Activated naive CD4-positive, alpha-beta T cell treated with anti-CD3 and anti-CD28 coated beads, Interleukin-2, amount 50 U/mL, for 24 hours (primary cell): ENCODE measurements around the gene GNAQ.
A peak's percentile ranks its signal among the peaks of the same experiment; 100 is the strongest.

ENCODE experiments used
- H3K27ac Mint-ChIP-seq: one replicate; pipeline ENCODE4 v1.8.0; 2021; ENCODE audit warnings: mild to moderate bottlenecking, mixed read lengths
- H3K27me3 Mint-ChIP-seq: one replicate; pipeline ENCODE4 v1.8.0; 2021; ENCODE audit warnings: mixed read lengths
- H3K36me3 Mint-ChIP-seq: one replicate; pipeline ENCODE4 v1.8.0; 2021; ENCODE audit warnings: mixed read lengths
- H3K4me1 Mint-ChIP-seq: one replicate; pipeline ENCODE4 v1.8.0; 2021; ENCODE audit warnings: mixed read lengths
- H3K4me3 Mint-ChIP-seq: one replicate; pipeline ENCODE4 v1.8.0; 2021; ENCODE audit warnings: mild to moderate bottlenecking, mixed read lengths
- H3K9me3 Mint-ChIP-seq: one replicate; pipeline ENCODE4 v1.8.0; 2021; ENCODE audit warnings: mixed read lengths

The GNAQ gene

DNA sequence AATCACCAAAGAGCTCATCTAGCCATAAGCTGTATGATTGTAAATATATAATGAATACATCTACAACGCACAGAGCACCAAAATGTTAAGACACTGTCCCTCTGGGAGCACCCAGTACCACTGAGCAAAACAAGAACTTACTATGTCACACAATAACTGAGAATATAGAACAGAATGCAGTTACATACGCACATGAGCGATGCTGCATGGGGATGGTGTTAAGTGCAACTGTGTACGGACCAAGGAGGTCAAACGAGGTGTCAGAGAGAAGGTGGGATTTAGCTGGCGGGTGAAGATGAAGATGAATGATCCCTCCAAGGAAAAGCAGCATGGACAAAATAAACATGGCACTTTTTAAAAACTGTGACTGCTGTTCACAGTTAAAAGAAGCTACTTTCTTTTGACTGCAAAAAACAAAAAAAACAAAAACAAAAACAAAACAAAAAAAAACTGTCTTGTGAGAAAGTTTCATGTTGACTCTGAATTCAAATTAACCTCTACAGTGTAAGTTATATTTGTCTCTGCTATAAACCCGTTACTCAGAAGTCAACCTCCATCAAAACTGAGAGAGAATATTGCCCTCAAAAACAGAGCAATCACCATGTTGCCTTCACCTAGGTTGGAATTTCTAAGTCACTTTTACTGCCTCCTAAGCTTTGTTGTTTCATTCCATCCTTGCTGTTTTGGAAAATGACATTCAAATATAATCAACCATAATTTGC, 213.9 kb downstream of the GNAQ start:
- Mint-ChIP-seq H3K4me3 (no peak overlapping the region), H3K27ac (no peak overlapping the region), H3K27me3 (no peaks in the 10 kb centered on the region), H3K36me3 (peaks cover 11% of the 10 kb centered on the region), H3K9me3 (no peaks in the 10 kb centered on the region), H3K4me1 (peaks cover 6% of the 10 kb centered on the region)

DNA sequence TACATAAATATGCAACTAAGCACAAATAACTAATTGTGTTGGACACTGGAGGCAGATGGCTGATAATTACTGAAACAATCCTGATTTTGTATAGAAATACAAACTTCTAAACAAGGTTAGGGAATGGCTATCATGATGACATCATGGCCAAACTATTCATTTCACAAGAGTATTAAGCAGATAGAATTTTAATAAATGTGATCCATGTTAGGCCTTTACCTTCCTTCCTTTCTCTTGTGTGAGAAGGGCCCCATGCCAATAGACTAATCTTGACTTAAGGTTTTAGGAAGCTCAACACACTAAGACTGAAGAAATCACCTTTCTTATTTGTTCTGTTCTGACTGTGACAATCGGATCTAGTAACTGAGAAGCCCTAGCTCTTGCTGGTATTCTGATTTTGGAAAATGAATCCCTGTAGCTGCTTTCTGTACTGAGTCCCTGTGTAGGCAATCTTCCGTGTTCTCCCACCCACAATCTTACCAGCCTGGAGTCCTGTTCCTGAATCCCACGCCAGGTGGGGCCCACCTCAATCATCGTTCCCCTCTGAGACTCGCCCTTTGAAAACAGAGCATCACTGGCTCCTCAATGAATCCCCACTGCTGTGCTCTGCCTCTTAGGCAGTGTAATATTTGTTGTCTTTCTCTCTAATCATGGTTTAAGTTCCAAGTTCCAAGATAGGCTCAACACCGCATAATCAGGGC, 214.8 kb downstream of the GNAQ start:
- Mint-ChIP-seq H3K27ac (no peak overlapping the region), H3K27me3 (no peaks in the 10 kb centered on the region), H3K36me3 (peaks cover 12% of the 10 kb centered on the region), H3K9me3 (no peaks in the 10 kb centered on the region), H3K4me3 (no peak overlapping the region), H3K4me1 (peaks cover 6% of the 10 kb centered on the region)

DNA sequence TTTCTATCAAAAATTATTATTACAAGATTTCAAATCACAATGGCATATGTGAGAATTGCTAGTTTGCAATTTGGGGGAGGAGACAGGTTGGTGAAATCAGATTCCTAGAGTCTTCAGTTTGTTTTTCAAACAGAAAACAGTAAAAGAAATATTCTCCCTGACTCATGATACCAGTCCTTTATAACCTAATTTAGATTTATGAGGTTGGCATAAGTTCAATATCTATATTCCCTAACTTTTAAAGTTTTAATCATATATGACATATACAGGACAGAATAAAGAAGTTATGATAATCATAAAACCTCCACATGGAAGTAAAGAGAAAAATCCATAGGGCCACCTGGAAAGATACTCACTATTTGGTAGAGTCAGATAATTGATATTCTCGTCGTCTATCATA, 216.4 kb downstream of the GNAQ start:
- Mint-ChIP-seq H3K9me3 (no peaks in the 10 kb centered on the region), H3K27me3 (no peaks in the 10 kb centered on the region), H3K27ac (no peak overlapping the region), H3K36me3 (peaks cover 15% of the 10 kb centered on the region), H3K4me1 (peaks cover 6% of the 10 kb centered on the region), H3K4me3 (no peak overlapping the region)

DNA sequence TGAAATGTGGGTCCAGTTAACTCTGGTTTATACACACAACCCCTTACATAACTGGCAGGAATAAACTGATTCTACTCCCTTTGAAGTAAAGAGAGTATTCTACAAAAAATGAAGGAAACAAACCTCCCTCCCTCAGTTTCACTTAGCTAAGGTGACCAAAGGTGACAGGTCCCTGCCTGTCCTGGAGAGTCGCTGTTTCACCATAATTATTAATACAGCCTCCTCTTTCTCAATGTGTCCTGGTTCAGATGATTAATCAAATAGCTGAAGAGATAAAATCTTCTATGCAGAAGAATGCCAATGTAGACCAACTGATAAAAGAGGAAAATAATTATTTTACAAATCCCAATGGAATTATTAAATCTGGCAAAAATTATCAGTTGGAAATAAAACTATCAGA, 219.8 kb downstream of the GNAQ start:
- H3K27me3 Mint-ChIP-seq: no peaks in the 10 kb centered on the region
- H3K4me3 Mint-ChIP-seq: no peak overlapping the region
- H3K27ac Mint-ChIP-seq: no peak overlapping the region
- H3K9me3 Mint-ChIP-seq: no peaks in the 10 kb centered on the region
- peaks cover 26% of the 10 kb centered on the region for H3K36me3 Mint-ChIP-seq
- peaks cover 33% of the 10 kb centered on the region for H3K4me1 Mint-ChIP-seq

DNA sequence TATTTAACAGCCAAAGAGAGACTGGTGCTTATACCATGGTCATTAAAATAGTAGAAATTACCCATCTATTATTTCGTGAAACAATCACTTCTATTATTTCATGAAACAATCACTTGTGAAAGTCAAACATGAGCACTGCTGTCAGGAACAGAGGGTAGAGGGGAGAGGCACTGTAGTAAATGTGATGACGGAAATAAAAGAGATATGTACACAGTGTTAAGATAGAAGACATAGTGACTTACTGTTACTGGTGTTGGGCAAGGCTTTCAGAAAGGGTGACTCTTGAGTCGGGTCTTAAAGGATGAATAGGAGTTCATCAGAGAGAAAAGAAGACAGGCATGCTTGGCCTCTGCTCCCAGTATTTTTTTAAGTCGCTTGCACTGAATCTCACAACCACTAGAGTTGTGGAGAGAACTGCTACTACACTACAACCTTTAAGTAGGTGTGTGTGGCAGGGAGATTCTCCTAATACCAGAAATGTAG, 220.9 kb downstream of the GNAQ start:
- Mint-ChIP-seq H3K4me3 (no peak overlapping the region), H3K9me3 (no peaks in the 10 kb centered on the region), H3K36me3 (peaks cover 28% of the 10 kb centered on the region), H3K27me3 (no peaks in the 10 kb centered on the region), H3K27ac (no peak overlapping the region), H3K4me1 (peaks cover 33% of the 10 kb centered on the region)

DNA sequence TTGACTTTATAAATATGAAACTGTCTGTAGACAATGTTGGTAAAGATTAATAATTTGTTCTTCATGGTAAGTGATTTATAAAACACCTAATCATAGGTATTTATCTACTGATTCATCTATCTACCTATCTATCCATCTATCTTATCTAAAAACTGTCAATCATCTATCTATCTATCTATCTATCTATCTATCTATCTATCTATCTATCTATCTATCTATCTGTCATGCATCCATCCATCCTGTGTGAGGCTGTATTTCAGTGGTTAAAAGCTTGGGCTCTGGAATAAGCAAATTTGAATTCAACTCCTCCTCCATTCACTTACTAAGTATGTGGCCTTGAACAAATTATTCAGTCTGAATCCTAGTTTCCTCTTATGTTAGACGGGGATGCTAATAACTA, 221.6 kb downstream of the GNAQ start:
- Mint-ChIP-seq H3K27me3 (no peaks in the 10 kb centered on the region), H3K4me1 (peaks cover 33% of the 10 kb centered on the region), H3K36me3 (peaks cover 25% of the 10 kb centered on the region), H3K27ac (peak overlapping the region; percentile 5), H3K9me3 (no peaks in the 10 kb centered on the region), H3K4me3 (no peak overlapping the region)

DNA sequence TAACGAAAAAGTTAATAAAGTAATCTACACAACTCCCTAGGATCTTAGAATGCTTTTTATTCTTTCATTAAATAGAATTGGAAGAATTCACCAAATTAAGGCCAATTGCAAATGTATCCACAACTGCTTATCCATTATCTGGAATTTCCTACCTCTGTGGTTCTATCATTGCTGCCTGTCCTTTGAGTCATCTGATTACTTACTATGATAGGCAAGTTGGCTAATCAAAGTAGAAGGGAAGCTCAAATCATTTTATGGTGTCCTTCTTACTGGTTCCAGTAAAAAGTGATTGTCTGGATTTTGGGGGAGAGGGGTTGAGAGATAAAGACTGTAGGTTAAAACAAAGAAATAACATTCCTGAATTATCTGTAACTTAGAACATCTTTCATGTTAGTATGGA, 222.1 kb downstream of the GNAQ start:
- Mint-ChIP-seq H3K27ac (no peak overlapping the region), H3K9me3 (no peaks in the 10 kb centered on the region), H3K36me3 (peaks cover 28% of the 10 kb centered on the region), H3K4me1 (peaks cover 35% of the 10 kb centered on the region), H3K27me3 (no peaks in the 10 kb centered on the region), H3K4me3 (no peak overlapping the region)

DNA sequence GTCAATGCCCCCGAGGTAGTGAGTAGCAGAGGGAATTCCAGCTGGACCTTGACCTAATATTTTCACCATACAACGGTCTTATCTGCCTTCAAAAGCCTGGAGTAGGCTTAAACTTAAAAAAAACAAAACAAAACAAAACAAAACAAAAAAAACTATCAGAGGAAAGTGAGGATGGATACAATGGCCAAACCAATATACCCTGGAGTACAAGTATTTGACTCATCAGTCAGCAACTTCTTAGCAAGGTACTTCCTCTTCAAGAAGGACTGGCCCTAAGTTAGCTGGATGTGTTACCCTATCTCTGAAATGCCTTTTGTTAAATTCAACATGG, 222.9 kb downstream of the GNAQ start:
- Mint-ChIP-seq H3K27ac (peak overlapping the region; percentile 48), H3K36me3 (peaks cover 26% of the 10 kb centered on the region), H3K27me3 (no peaks in the 10 kb centered on the region), H3K9me3 (no peaks in the 10 kb centered on the region), H3K4me1 (peaks cover 36% of the 10 kb centered on the region), H3K4me3 (no peak overlapping the region)

DNA sequence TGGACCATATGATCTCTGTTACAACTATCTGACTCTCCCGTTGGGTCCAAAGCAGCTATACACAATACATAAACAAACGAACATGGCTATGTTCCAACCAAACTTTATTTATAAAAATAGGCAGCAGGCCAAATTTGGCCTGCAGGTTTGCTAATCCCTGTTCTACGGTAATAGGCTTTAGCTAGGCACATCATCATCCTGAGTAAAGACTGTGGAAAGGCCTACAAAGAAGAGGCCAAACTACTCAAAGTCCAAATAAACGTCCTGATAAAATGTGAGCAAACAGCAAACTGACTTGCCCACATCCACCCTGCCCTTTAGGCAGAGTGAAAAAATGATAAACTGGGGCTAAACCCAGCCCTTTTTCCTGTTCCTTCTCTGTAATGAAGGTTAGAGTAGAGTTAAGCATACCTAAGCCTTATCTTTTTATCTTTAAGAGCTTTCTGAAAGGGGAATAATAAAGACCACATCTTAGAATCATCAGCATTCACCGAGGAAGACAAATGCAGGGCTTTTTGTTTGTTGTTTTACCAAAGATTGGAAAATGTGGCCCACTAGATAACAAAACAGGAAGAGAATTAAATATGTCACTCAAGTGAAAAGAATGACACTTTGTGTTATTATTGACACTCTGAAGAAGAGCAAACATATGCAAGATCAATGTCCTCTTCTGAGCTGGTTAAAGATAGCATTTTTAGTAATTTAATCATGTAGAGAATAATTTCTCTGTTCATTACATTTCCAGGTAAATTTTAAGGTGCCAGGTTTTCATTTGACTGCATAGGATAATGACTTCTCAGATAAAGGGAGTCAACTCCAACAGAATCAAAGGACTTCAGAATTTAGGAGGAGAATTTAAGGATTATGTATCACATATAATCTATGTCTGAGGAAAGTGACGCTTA, 223.5 kb downstream of the GNAQ start:
- Mint-ChIP-seq H3K4me1 (peaks cover 36% of the 10 kb centered on the region), H3K9me3 (no peaks in the 10 kb centered on the region), H3K4me3 (no peak overlapping the region), H3K36me3 (peaks cover 28% of the 10 kb centered on the region), H3K27ac (peak overlapping the region; percentile 48), H3K27me3 (no peaks in the 10 kb centered on the region)

DNA sequence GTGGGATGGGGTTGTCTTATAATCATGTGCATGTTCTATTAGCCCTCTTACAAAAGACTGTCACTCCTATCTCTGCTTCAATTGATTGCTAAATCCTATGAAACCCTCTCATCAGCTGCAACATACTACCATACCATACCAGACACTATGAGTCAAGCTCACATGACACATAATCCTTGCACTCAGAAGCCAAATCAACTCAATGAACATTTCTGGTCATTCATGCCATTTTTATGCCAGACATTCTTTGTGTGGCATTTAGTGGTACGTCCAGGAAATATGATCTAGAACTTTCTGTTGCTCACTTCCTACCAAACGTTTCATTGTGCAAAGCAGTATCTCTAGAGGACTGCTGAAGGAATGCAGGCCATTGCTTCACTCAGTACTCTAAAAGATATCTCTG, 224.3 kb downstream of the GNAQ start:
- Mint-ChIP-seq H3K9me3 (no peaks in the 10 kb centered on the region), H3K27me3 (no peaks in the 10 kb centered on the region), H3K36me3 (peaks cover 31% of the 10 kb centered on the region), H3K4me1 (peaks cover 36% of the 10 kb centered on the region), H3K4me3 (no peak overlapping the region), H3K27ac (no peak overlapping the region)

DNA sequence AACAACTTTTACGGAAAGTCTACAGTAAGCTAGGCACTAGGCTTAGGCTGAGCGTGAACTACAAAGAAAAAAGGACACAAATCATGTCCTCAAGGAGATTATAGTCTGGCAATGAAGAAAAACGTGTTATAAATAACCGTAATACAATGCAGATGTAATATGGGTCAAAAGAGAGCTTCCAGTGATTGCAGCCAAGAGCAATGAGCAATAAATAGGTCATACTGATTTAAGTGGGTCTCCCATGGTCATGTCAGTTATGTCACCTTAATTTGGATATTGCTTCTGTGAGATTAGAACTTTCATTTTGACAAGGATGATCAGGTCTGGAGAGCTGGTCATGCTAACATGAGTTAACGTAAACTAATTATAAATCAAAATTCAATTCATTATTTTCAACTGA, 224.9 kb downstream of the GNAQ start:
- Mint-ChIP-seq H3K4me3 (no peak overlapping the region), H3K9me3 (no peaks in the 10 kb centered on the region), H3K27me3 (no peaks in the 10 kb centered on the region), H3K36me3 (peaks cover 29% of the 10 kb centered on the region), H3K27ac (no peak overlapping the region), H3K4me1 (peaks cover 36% of the 10 kb centered on the region)

DNA sequence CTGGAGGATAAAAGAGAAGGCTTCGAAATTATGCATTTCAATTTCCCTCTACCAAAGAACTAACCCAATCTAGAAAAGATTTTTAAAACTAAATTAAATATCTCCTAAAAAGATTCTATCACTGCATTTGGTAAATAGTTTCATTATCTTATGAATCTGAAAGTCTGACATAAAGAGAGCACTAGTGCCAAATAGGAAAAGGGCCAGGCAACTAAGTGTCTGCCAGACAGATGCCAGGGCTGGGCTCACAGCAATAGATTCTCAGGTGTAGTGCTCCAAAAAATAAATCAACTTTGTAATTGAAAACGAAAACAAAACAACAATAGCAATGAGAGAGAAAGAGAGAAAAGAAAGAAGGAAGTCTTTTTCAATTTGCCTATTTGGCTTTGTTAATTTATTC, 225.8 kb downstream of the GNAQ start:
- Mint-ChIP-seq H3K4me3 (no peak overlapping the region), H3K27me3 (no peaks in the 10 kb centered on the region), H3K27ac (no peak overlapping the region), H3K36me3 (peaks cover 32% of the 10 kb centered on the region), H3K4me1 (peaks cover 36% of the 10 kb centered on the region), H3K9me3 (no peaks in the 10 kb centered on the region)

DNA sequence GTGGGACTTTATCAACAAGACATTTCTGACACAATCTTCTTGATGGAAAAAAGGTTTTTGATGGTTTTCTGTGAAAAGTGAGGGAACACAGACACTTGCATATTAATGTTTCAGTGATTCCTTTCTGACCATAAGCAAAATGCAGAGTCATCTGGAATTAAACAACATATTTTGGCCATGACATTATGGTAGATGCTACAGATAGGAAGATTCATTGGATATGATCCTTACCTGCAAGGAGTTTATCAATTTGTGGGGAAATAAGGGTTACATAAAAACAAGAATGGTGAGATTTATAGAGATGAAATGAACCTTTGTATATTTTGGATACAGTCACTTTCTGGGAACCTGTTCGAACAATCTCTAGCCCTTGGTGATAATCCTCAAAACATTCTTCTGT, 228.2 kb downstream of the GNAQ start:
- Mint-ChIP-seq H3K9me3 (no peaks in the 10 kb centered on the region), H3K27ac (no peak overlapping the region), H3K27me3 (no peaks in the 10 kb centered on the region), H3K4me1 (peaks cover 15% of the 10 kb centered on the region), H3K4me3 (no peak overlapping the region), H3K36me3 (peaks cover 19% of the 10 kb centered on the region)

DNA sequence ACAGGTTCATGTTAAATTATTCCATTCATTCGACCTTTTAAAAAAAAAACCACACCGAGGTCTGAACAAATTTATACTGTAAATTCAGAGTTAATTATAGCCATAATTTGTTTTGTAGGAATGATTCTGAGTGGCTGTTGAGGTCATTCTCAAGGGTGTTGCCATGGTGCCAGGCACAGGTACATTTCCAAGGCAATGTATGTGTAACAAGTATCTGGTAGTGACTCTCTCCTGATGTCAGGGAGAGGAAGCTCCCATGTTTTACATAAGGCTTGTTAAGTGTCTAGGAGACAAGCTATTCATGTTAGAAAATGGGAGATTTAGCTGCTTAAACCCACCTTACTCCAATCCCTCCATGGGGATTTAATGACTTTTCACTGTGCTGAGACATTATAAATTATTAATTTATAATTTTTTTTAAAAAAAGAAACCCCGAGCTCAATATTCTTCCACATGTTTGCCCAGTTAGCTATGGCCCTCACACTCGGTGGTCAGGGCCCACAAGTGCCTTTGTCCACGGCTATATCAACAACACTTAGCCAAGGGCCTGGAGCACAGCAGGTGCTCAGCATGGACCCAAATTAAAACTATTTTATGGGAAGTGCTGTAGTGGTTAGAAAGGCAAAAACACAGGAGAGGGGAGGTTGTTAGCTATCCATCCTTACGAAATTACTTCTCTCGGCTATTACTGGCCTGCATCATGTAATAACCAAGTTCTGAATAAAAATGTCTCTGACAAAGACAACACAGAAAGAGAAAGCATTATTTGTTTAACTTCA, 228.9 kb downstream of the GNAQ start:
- peaks cover 17% of the 10 kb centered on the region for H3K36me3 Mint-ChIP-seq
- no peak overlapping the region for H3K27ac Mint-ChIP-seq
- no peak overlapping the region for H3K4me3 Mint-ChIP-seq
- H3K9me3 Mint-ChIP-seq: no peaks in the 10 kb centered on the region
- peaks cover 7% of the 10 kb centered on the region for H3K4me1 Mint-ChIP-seq
- no peaks in the 10 kb centered on the region for H3K27me3 Mint-ChIP-seq

DNA sequence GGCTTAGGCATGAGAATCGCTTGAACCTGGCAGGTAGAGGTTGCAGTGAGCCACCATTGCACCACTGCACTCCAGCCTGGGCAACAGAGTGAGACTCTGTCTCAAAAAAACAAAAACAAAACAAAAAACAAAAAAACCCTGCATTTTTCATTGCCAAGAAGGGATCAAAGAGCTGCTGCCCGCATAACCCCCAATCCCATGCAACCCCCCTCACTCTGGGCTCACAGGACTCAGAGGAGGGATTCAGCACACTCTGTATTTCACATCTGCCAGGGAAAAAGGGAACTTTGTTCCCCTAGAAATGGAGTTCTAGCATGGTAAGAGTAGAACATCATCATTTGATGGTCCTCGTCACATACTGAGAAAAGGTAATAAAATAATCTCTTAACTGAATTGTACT, 229.5 kb downstream of the GNAQ start:
- Mint-ChIP-seq H3K27ac (no peak overlapping the region), H3K4me3 (no peak overlapping the region), H3K9me3 (no peaks in the 10 kb centered on the region), H3K36me3 (peaks cover 21% of the 10 kb centered on the region), H3K4me1 (peaks cover 3% of the 10 kb centered on the region), H3K27me3 (no peaks in the 10 kb centered on the region)
